HUDEP-2 (cell line): ENCODE data around the gene MDFIC.
A peak's percentile ranks its signal among the peaks of the same experiment; 100 is the strongest.

ENCODE experiments used
- DNase-seq, 76 experiments: peaks; one replicate each; lab custom pipeline; 2025; ENCODE audit not compliant: unreplicated experiment in 76 of 76; lab: John Stamatoyannopoulos, UW

The MDFIC gene

GRCh38 chr7:114924038-114924712 is 2.3 kb downstream of the MDFIC start:
- DNase-seq, result peak in 1 of 76 experiments; percentile 2

GRCh38 chr7:114925434-114925833 is 3.5 kb downstream of the MDFIC start:
- no peak for DNase-seq

GRCh38 chr7:114928060-114928459 is 6.2 kb downstream of the MDFIC start:
- DNase-seq, result no peak

DNA sequence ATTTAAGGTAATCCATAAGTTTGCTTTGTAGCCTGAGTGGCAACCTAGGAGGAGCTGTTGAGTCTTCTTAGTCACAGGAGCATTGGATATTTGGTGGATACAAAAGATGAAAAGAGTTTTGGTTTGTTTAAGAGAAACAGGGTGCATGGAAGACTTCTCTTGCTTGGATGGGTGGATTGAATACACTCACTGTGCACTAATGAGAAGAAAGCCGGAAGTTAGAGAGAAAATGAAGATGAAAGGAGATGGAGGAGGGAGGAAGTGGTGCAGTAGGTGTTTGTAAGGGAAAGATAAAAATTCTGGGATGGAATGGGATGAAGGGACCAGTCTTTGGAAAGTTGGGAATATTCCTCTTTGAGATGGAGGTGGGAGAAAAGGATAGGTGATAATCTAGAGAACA is 7.7 kb downstream of the MDFIC start:
- no peak for DNase-seq

- DNase-seq, result no peak
Measured at GRCh38 chr7:114930107-114930661, 8.3 kb downstream of the MDFIC start.

- no peak for DNase-seq
Measured at GRCh38 chr7:114930829-114931655, 9.1 kb downstream of the MDFIC start.

GRCh38 chr7:114931656-114932011 is 9.7 kb downstream of the MDFIC start:
- DNase-seq, result no peak

- no peak for DNase-seq
Measured at GRCh38 chr7:114932991-114933390, 11.1 kb downstream of the MDFIC start.

- no peak for DNase-seq
Measured at GRCh38 chr7:114933658-114934057, 11.8 kb downstream of the MDFIC start.

DNA sequence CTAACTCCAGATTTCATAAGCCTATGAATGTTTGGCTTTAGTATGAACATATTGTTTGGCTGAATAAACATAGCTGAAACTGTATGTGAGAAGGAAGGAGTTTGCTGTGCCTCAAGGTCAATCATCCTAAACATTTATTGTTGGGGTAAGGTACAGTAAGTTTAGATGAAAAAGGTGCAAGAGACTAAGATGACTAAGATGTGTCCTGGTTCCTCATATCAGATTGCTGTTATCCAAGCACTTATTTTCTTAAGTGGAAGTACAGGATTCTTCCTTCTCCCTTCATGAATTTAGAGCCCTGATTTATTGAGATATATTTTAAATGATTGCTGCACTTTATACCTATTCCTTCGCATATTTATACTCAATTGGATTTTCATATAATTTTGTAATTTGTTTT is 12.2 kb downstream of the MDFIC start:
- no peak for DNase-seq

- no peak for DNase-seq
Measured at GRCh38 chr7:114934713-114935112, 12.8 kb downstream of the MDFIC start.

DNA sequence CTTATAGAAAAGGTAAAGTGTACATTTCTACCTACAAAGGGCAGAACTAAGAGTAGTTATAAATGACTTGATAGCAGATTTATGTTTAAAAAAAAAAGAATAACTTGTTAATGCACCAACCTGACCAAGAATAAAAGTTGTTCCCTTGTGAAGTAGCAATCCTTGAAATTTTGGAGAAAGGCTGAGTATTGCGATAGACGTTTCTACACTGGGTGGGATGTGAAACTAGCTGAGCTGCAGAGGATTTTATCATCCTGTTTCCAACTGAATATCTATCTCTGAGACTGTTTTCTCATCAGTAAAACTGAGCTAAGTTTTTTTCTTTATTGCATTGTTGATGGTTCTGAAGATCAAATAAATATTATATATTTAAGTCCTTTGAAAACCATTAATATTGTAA is 14.6 kb downstream of the MDFIC start:
- no peak for DNase-seq

DNA sequence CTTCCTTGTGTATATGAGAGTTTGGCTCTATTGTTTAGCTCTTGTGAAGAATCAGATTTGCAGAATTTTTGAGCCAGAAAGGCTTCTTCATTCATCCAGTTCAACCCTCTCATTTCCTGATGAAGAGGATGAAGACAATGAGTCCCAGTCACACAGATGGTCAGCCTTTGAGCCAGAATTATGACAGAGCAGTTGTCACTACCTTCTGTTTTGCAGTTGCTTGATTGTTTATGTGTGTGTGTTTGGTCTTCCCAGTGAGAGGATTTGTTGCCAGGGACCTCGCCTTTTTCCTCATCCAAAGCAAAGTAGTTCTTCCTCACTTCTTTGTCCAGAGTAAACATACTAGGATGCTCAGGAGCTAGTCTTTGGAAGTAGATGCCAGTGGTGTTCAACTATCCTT is 15.6 kb downstream of the MDFIC start:
- DNase-seq, result no peak

DNA sequence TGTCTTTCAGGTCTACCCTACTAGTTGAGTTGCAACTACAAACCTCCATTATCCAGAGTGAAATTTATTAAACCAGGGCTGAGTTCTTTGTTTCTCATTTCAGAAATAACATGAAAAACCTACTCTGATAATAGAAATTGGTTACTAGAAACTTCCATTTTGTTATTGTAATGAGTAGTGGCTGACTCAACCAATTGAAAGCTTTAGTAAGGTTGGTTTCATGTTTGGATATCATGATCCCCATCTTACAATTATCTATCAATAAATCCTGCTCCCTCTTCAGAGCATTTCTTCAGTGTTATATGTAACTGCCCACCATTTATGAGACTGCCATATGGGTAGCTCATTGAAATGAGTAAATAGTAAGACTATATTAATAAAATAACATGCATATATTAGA is 16.9 kb downstream of the MDFIC start:
- DNase-seq, result no peak

DNA sequence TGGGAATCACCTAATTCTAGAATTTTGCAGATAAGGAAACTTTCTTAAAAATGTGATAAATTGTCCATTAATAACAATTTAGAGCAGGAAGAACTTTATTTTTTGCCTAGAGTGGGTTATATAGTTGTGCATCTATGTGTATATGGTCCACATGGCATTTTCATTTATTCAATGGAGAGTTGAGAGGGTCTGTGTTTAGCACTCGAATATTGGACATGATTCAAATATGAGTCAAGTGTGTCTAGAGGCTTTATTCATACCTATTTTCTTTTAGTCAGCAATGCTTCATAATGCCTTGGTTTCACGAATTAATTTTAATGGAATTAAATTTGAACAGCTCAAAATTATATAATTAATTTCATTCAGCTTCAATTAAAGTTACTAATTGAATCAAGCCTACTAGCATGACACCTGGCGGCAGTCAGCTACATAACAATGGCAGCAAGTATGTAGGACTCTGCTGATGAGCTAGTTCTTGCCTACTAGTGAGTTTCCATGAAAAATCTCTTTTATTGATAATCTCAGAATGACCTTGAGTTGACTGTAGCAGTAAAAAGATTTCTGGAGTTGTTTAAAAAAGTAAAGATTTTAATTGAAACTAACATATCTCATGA is 17.7 kb downstream of the MDFIC start:
- DNase-seq, result peak in 3 of 76 experiments; percentile 0 to 8 (median 1)

- no peak for DNase-seq
Measured at GRCh38 chr7:114940220-114940619, 18.3 kb downstream of the MDFIC start.

DNA sequence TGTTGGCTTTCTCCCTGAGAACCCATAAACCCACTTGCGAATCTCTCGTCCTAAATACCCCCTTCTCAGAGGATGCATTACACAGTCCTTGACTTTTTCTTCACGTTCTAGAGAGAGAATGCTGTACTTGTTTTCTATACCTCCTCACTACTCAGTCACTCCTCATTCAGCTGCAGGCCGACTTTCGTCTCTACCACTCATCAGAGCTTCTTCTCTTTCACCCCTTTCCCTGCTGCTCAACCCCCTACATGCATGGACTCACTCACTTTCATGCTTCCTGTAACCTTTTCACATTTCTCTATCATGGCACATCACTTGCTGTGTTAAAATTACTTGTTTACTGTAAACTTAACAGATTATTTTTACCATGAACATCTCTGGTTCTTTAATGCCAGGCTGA is 19.8 kb downstream of the MDFIC start:
- no peak for DNase-seq

DNA sequence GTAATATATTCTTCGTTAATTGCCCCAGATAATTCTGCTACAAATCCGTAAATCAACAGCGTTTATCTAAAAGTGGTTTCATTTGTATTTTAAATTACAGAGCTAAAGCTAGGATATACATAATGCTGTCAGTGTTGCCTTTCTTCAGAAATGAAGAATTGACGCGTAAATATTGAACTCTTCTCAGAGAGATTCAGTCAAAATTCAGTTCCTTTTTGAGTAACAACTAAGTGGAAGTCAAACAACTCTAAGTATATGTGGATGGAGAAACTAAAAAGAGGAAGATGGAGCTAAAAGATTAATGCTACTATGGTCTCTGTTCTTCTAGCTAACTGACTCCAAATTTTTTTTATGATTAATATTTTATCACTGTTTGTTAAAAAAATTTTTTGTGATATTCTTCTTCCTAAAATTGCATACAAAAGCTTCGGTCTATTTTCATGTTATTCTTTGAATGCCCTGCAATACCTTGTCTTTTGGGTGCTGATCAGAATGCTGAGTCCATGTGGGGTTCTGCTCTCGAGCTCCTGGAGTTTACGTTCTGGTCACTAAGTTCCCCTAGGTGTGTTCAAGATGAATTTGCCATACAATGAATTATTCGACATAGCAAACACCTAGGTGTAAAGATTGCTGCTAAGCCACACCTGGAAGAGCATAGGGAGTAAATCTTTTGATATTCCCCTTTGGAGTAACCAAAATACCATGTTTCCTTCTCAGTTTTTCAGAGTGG is 20.7 kb downstream of the MDFIC start:
- no peak for DNase-seq

DNA sequence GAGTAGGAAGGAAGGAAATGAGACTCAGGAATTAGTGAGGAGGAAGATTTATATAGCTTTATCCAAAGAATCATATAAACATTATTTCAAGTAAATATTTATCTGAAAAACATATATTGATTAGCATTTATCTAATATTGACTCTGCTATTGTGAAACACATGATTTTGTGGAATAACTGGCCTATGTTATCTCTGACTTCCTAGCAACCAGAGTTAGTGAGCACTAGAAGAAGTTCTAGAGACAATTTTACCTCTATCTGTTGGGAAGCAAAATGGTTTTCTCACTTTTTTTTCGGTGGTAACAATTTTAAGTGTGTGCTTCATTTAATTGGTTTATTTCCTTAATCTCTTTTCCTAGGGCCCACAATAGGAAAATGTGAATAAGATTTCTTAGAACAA is 21.6 kb downstream of the MDFIC start:
- no peak for DNase-seq

DNA sequence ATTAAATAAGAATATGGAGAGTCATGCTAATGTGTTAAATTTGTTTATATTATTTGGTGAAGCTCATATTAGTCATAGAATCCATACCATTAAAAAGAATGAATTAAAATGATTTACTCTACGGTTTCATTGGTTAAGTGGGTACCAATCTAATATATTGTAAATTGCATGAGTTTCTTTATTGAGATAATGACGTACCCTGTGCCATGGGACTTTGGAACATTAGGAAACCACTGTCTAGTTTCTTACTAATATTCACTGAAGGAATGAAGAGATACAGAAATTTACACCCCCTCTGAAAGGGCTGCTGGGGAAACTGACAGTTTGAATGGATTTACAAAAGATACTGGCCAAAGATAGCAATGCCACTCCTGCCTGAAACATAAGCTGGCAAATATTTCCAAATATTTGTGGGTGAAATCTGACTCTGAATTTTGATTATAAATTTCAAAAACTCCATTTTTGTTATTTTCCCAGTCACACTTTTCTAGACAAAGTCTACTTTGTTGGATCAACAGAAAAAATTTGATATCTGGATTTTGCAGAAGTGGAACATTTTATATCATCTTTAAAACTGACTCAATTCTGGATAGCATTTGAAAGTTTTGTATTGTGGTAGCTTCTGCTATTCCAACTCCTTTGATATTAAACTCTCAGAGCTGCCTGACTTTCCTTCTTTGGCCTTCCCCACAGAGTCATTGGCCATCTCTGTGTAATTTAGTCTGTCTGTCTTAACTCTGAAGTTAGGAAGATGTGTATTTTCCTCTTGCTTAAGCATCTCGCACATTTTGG is 22.3 kb downstream of the MDFIC start:
- DNase-seq, result no peak
